Type B pancreatic cell (in vitro differentiated cells): ENCODE results near the gene TRABD. TPM values are rescaled to one million over a fixed set of nuclear protein-coding genes. Genes with fewer than 3 reads are reported as not detected.
A peak's percentile ranks its signal among the peaks of the same experiment; 100 is the strongest.
"Not testable (repeated sequence)": the region's sequence is repeated elsewhere in the genome, so short reads cannot be mapped to it uniquely, and the experiment has no call there.

Source experiments
- DNase-seq: peaks from one replicate; pipeline ENCODE4 v3.0.0; 2021; ENCODE audit warnings: mixed read lengths; ENCODE audit not compliant: unreplicated experiment; ENCODE audit errors: extremely low spot score
- H3K27ac Mint-ChIP-seq: 2 replicates; pipeline ENCODE4 v1.8.0; 2021; ENCODE audit warnings: mild to moderate bottlenecking, mixed read lengths
- H3K27me3 Mint-ChIP-seq: 2 replicates; pipeline ENCODE4 v1.8.0; 2021; ENCODE audit warnings: mixed read lengths
- H3K36me3 Mint-ChIP-seq: 2 replicates; pipeline ENCODE4 v1.8.0; 2021; ENCODE audit warnings: mixed read lengths
- H3K4me1 Mint-ChIP-seq: one replicate; pipeline ENCODE4 v1.8.0; 2021; ENCODE audit warnings: mixed read lengths; ENCODE audit not compliant: unreplicated experiment
- H3K4me3 Mint-ChIP-seq: 2 replicates; pipeline ENCODE4 v1.8.0; 2021; ENCODE audit warnings: mild to moderate bottlenecking, mixed read lengths
- H3K9me3 Mint-ChIP-seq: 2 replicates; pipeline ENCODE4 v1.8.0; 2021; ENCODE audit warnings: mixed read lengths
- total RNA-seq: library from RNA; stranded (reverse); gene quantifications from 2 replicates; pipeline ENCODE4 v1.2.1, GENCODE V29; 2021; ENCODE audit warnings: low replicate concordance
- TF ChIP-seq, protein P1 (sequence below): fragments of 200-600 bp; sonication (generic); conservative IDR thresholded peaks from 2 replicates; pipeline ENCODE4 v1.5.0; 2021; ENCODE audit warnings: antibody characterized with exemption, mild to moderate bottlenecking

TRABD gene
- total RNA-seq, 1 donor from 2014 or later, result 37.7 TPM

DNA sequence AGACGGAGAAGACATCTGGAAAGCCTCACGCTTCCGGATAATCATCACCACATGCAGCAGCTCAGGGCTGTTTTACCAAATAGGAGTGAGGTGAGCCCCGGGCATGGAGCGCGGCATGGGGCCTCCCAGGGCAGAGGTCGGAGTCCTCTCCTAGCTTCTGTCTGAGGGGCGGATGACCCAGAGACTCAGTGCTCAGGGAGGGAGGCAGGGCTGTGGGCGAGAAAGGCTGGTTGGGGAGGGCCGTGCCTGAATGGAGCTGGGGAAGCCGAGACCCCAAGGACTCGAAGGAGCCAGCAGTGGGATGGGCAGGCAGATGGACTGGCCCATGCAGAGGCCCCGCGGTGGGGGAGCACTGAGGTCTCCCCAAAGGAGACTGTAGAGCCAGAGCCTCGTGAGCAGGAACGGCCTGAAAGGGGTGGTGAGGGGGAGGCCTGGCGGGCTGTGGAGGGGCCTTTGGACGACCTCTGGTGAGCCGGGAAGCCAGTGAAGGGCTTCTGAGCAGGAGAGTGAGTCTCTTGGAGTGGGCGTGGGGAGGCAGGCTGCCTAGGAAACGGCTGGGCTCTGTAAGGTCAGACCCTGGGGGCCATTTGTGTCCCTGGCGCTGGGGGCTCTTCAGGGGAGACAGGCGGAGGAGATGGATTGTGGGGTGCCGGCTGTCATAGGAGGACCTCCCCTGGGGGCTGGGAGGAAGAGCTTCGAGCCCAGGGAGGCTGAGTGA, 39.8 kb upstream of the TRABD start:
- Mint-ChIP-seq H3K36me3 (no peaks in the 10 kb centered on the region), H3K4me3 (peak overlapping the region; percentile 61), H3K27me3 (peaks cover 12% of the 10 kb centered on the region), H3K4me1 (peaks cover 23% of the 10 kb centered on the region), H3K27ac (no peak overlapping the region), H3K9me3 (no peaks in the 10 kb centered on the region)
- TF ChIP-seq, protein P1, sequence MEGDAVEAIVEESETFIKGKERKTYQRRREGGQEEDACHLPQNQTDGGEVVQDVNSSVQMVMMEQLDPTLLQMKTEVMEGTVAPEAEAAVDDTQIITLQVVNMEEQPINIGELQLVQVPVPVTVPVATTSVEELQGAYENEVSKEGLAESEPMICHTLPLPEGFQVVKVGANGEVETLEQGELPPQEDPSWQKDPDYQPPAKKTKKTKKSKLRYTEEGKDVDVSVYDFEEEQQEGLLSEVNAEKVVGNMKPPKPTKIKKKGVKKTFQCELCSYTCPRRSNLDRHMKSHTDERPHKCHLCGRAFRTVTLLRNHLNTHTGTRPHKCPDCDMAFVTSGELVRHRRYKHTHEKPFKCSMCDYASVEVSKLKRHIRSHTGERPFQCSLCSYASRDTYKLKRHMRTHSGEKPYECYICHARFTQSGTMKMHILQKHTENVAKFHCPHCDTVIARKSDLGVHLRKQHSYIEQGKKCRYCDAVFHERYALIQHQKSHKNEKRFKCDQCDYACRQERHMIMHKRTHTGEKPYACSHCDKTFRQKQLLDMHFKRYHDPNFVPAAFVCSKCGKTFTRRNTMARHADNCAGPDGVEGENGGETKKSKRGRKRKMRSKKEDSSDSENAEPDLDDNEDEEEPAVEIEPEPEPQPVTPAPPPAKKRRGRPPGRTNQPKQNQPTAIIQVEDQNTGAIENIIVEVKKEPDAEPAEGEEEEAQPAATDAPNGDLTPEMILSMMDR, result no peak
- DNase-seq, result no peak

DNA sequence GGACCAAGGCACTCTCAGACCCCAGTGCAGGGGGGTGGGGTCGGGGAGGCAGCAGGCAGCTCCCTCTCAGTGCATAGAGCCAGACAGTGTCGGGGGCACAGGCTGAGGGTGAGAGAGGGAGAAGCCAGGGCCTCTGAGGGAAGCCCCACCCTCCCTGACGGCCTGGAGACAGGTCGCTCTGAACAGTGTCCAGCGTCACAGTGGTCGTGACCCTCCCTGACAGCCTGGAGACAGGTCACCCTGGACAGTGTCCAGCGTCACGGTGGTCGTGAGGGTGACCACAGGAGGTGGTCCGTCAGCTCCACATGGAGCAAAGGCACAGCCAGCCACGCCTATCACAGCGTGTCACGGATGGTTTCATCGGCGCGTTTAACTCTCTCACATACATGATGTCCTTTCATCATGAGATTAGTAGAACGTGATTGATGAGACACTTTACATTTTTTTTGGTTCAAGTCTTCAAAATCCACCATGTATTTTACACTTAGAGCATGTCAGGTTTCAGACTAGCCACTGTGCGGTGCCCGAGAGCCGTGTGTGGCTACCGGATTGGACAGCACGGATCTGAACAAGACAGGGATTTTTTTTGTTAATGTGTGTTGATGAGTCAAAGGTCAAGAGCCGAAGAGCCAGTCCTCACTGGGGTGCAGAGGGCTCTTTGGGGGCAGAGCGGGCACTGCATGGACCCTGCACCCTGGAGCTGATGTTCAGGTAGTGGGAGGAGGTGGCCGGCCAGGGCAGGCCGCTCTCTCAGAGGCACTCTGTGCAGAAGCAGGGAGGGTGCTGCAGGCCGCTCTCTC, 39.1 kb upstream of the TRABD start:
- DNase-seq, result no peak
- H3K27me3 Mint-ChIP-seq, result peaks cover 12% of the 10 kb centered on the region
- peak overlapping the region; percentile 48 for H3K4me3 Mint-ChIP-seq
- no peaks in the 10 kb centered on the region for H3K36me3 Mint-ChIP-seq
- no peaks in the 10 kb centered on the region for H3K9me3 Mint-ChIP-seq
- TF ChIP-seq, protein P1, result peak; percentile 76
- H3K4me1 Mint-ChIP-seq, result peaks cover 23% of the 10 kb centered on the region
- peak overlapping the region; percentile 3 for H3K27ac Mint-ChIP-seq

DNA sequence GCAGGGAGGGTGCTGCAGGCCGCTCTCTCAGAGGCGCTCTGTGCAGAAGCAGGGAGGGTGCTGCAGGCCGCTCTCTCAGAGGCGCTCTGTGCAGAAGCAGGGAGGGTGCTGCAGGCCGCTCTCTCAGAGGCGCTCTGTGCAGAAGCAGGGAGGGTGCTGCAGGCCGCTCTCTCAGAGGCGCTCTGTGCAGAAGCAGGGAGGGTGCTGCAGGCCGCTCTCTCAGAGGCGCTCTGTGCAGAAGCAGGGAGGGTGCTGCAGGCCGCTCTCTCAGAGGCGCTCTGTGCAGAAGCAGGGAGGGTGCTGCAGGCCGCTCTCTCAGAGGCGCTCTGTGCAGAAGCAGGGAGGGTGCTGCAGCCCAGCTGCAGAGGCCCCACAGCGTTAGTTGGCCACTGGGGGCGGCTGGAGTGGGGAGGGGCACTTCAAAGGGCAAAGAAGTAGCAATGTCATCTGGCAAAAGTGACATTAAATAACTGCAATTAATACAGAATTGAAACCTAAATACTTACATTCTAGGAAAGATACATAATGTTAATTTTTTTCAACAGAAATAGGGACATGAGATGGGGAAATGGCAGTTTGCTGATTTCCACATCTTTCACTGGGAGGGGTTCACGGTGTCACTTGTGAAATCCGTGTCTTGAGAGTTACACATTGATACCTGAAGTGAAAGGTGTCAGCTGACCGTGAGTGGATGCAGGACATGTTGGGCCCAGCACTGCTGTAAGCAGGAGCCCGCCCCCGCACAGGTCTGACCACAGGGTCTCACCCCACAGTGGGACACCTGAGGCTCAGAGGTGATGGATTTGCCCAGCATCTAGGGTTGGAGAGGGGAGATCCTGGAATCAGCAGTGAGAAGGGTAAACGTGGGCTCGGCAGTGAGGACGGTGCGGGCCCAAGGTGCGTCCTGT, 38.2 kb upstream of the TRABD start:
- H3K4me3 Mint-ChIP-seq, H3K27me3 Mint-ChIP-seq, H3K27ac Mint-ChIP-seq, DNase-seq, H3K36me3 Mint-ChIP-seq, H3K9me3 Mint-ChIP-seq: not testable (repeated sequence)
- H3K4me1 Mint-ChIP-seq, result peaks cover 16% of the 10 kb centered on the region

DNA sequence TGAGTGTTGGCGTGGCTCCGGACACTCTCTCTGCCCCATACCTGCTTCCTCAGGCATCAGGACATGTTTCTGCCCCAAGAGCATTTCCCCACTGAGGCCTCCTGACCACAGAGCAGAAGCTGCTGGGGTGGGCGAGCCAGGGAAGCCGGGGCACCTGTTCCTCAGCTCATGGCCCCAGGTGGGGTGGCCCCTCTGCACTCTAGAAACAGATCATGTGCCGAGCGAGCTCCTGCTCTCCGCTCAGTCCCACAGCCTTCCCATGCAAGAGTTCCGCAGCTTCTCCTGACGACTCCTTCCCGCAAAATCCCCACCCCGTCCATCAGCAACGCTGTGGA, 37.6 kb upstream of the TRABD start:
- H3K9me3 Mint-ChIP-seq, result no peaks in the 10 kb centered on the region
- H3K4me3 Mint-ChIP-seq, result no peak overlapping the region
- TF ChIP-seq, protein P1, result no peak
- H3K27ac Mint-ChIP-seq, result no peak overlapping the region
- peaks cover 16% of the 10 kb centered on the region for H3K4me1 Mint-ChIP-seq
- no peak for DNase-seq
- peaks cover 9% of the 10 kb centered on the region for H3K27me3 Mint-ChIP-seq
- no peaks in the 10 kb centered on the region for H3K36me3 Mint-ChIP-seq

DNA sequence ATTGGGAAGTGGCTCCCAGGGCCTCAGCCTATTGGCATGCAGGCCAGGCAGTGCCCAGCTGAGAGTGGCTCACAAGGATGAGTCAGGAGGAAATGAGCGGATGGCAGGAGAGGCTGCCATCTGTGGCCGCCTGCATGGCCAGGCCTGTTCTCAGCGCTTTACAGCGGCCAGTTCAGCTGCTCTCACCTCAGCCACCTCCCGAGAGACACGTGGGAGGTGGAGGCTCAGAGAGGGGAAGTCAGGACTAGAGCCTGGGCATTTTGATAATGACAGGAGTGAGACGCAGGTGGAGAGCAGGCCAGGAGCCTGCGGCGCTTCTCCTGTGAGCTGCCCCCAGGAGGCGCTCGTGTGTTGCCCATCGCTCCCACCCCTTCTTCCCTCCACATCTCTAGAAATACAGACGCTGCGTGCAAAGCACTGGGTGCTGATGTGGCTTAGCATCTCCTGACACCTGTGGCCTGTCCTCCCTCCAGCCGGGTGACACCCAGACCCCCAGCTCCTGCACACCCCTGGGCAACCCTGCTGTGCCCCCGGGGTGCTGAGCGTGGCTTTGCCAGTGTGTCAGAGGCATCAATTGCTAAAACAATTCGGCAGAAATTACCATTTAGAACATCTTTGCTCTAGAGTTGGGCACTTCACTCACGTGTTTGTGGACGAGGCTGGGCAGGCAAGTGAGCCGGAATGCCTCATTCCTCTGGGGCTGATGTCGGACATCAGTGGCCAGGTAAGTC, 36.6 kb upstream of the TRABD start:
- peak; percentile 71 for DNase-seq
- peaks cover 16% of the 10 kb centered on the region for H3K4me1 Mint-ChIP-seq
- peaks cover 6% of the 10 kb centered on the region for H3K27me3 Mint-ChIP-seq
- no peak overlapping the region for H3K4me3 Mint-ChIP-seq
- no peaks in the 10 kb centered on the region for H3K36me3 Mint-ChIP-seq
- H3K9me3 Mint-ChIP-seq, result no peaks in the 10 kb centered on the region
- no peak overlapping the region for H3K27ac Mint-ChIP-seq
- TF ChIP-seq, protein P1, result peak; percentile 84
